HEK293T (cell line): ENCODE results near the gene SCRN2.

Experiments
- CTCF ChIA-PET: fragments of 350-600 bp; formaldehyde crosslinking; extraction: SDS; loops from one replicate; lab custom pipeline; 2021; ENCODE audit warnings: antibody characterized with exemption, inconsistent platforms; lab: Yijun Ruan, JAX
- POLR2A ChIA-PET: fragments of 350-600 bp; formaldehyde crosslinking; extraction: SDS; loops from one replicate; lab custom pipeline; 2020; ENCODE audit warnings: antibody characterized with exemption, inconsistent platforms; lab: Yijun Ruan, JAX
- DNase-seq: peaks from one replicate; pipeline ENCODE4 v3.0.0; 2012; ENCODE audit warnings: mixed read lengths; ENCODE audit errors: extremely low spot score
- ARNT ChIP-seq: fragments of 450-650 bp; IDR thresholded peaks from 2 replicates; pipeline ENCODE4 v1.6.1; 2017; ENCODE audit warnings: mild to moderate bottlenecking
- BHLHE40 ChIP-seq: fragments of 450-650 bp; IDR thresholded peaks from 2 replicates; pipeline ENCODE4 v1.6.1; 2016; ENCODE audit warnings: mild to moderate bottlenecking, moderate library complexity, borderline replicate concordance
- CTBP1 ChIP-seq: fragments of 450-650 bp; IDR thresholded peaks from 2 replicates; pipeline ENCODE4 v1.6.1; 2016; ENCODE audit warnings: borderline replicate concordance
- ELF4 ChIP-seq: fragments of 450-650 bp; IDR thresholded peaks from 2 replicates; pipeline ENCODE4 v1.6.1; 2017; ENCODE audit warnings: antibody characterized with exemption
- FOXA1 ChIP-seq: fragments of 450-650 bp; IDR thresholded peaks from 2 replicates; pipeline ENCODE4 v1.6.1; 2016; ENCODE audit warnings: mild to moderate bottlenecking
- FOXK2 ChIP-seq: fragments of 450-650 bp; IDR thresholded peaks from 2 replicates; pipeline ENCODE4 v1.6.1; 2016; ENCODE audit warnings: mild to moderate bottlenecking
- FOXM1 ChIP-seq: fragments of 450-650 bp; IDR thresholded peaks from 2 replicates; pipeline ENCODE4 v1.6.1; 2017; ENCODE audit warnings: mild to moderate bottlenecking, borderline replicate concordance
- HDGF ChIP-seq: fragments of 450-650 bp; IDR thresholded peaks from 2 replicates; pipeline ENCODE4 v1.6.1; 2017; ENCODE audit warnings: antibody characterized with exemption, borderline replicate concordance
- L3MBTL2 ChIP-seq: fragments of 450-650 bp; conservative IDR thresholded peaks from 2 replicates; pipeline ENCODE4 v1.6.1; 2016; ENCODE audit warnings: mild to moderate bottlenecking
- LEF1 ChIP-seq: fragments of 450-650 bp; IDR thresholded peaks from 2 replicates; pipeline ENCODE4 v1.6.1; 2017; ENCODE audit warnings: mild to moderate bottlenecking, borderline replicate concordance
- NFRKB ChIP-seq: fragments of 450-650 bp; IDR thresholded peaks from 2 replicates; pipeline ENCODE4 v1.6.1; 2016; ENCODE audit warnings: mild to moderate bottlenecking, moderate library complexity
- PKNOX1 ChIP-seq: fragments of 450-650 bp; IDR thresholded peaks from 2 replicates; pipeline ENCODE4 v1.6.1; 2016
- SP1 ChIP-seq: fragments of 450-650 bp; IDR thresholded peaks from 2 replicates; pipeline ENCODE4 v1.6.1; 2017
- SUZ12 ChIP-seq: fragments of 450-650 bp; IDR thresholded peaks from 2 replicates; pipeline ENCODE4 v1.6.1; 2016; ENCODE audit warnings: mild to moderate bottlenecking
- TARDBP ChIP-seq: fragments of 450-650 bp; IDR thresholded peaks from 2 replicates; pipeline ENCODE4 v1.6.1; 2016
- ZNF384 ChIP-seq: fragments of 450-650 bp; IDR thresholded peaks from 2 replicates; pipeline ENCODE4 v1.6.1; 2016

SCRN2 gene

DNA sequence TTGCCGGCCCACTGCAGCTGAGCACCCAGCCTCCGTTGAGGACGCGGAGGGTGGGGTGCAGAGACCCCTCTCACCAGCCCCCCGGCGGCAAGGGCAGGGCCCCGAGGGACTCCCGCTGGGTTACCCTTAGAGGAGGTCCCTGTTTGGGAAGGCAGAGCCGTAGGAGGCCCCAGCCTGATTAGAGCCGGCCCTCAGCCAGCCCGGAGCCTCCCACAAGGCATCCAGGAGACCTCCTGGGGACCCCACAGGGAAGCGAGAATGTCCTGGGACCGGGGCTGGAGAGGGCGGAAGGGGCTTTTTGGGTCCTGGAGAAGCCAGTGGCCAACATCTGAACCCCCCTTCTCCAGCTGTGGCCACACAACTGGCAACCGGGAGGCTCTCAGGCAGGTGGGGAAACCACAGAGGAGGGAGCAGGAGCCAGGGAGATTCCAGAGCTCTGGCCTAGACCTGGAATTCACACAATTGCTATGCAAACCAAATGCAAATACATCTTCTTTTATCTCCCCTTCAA, 31.6 kb upstream of the SCRN2 start:
- TF ChIP-seq BHLHE40 (no peak), LEF1 (no peak), SUZ12 (no peak), PKNOX1 (no peak)
- ChIA-PET POLR2A (interaction anchor here (1.0 to 2.0 kb wide), 3 partner anchors 10 to 68 kb away, joined by 3 to 5 read pairs (median 3); partner anchors contain the start of genes PNPO and SP2), CTCF (no interaction called here)
- DNase-seq, result no peak

GRCh38 chr17:47872019-47872650, 31.1 kb upstream of the SCRN2 start:
- no peak for TF ChIP-seq TARDBP
- TF ChIP-seq NFRKB, result no peak
- TF ChIP-seq SUZ12, result no peak
- TF ChIP-seq PKNOX1, result no peak
- TF ChIP-seq SP1, result no peak
- no peak for TF ChIP-seq FOXM1
- no peak for TF ChIP-seq L3MBTL2
- TF ChIP-seq ELF4, result no peak
- TF ChIP-seq HDGF, result no peak
- TF ChIP-seq ARNT, result no peak
- no peak for TF ChIP-seq FOXA1
- no peak for TF ChIP-seq LEF1
- no peak for TF ChIP-seq BHLHE40
- TF ChIP-seq ZNF384, result no peak
- no peak for TF ChIP-seq FOXK2
- TF ChIP-seq CTBP1, result no peak
- no peak for DNase-seq
- CTCF ChIA-PET, result no interaction called here
- POLR2A ChIA-PET, result interaction anchor here (1.0 to 2.0 kb wide), 3 partner anchors 10 to 69 kb away, joined by 3 to 5 read pairs (median 3); partner anchors contain the start of genes PNPO and SP2

DNA sequence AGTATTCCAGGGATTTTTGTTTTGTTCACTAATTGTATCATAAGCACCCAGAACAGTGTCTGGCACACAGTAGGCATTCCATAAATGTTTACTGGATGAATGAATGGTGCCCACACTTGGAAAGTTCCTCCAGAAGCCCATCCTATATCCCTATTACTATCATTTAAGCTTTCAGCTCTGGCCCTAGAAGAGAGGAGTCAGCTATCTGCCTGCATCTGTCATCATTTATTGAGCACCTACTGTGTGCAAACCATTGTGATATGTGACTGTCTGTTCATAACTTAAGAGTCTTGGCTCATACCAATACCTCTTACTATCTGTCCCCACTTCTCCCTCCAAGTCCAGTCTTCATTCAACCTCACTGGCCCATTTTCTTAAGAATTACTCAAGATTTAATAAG, 30.0 kb upstream of the SCRN2 start:
- no peak for DNase-seq
- POLR2A ChIA-PET, result interaction anchor here (1.2 to 2.0 kb wide), 2 partner anchors 18 to 70 kb away, joined by 3 to 5 read pairs; partner anchors contain the start of gene PNPO
- TF ChIP-seq CTBP1, result no peak
- TF ChIP-seq ZNF384, result no peak
- TF ChIP-seq ARNT, result no peak
- TF ChIP-seq LEF1, result no peak
- TF ChIP-seq SUZ12, result no peak
- no peak for TF ChIP-seq FOXK2
- TF ChIP-seq TARDBP, result no peak
- TF ChIP-seq NFRKB, result no peak
- TF ChIP-seq PKNOX1, result no peak
- TF ChIP-seq SP1, result no peak
- CTCF ChIA-PET, result interaction anchor here (1.0 kb wide), 1 partner anchor 9 kb away, joined by 3 read pairs; no protein-coding TSS in a partner anchor

- no peak for DNase-seq
- TF ChIP-seq ELF4 (no peak), SP1 (no peak), L3MBTL2 (no peak), ARNT (no peak), CTBP1 (no peak), ZNF384 (no peak), SUZ12 (no peak), HDGF (no peak), TARDBP (no peak), FOXM1 (no peak), PKNOX1 (no peak), FOXA1 (no peak), NFRKB (no peak), LEF1 (no peak), FOXK2 (no peak), BHLHE40 (no peak)
- CTCF ChIA-PET, result interaction anchor here (1.0 to 1.3 kb wide), 2 partner anchors 10 to 19 kb away, joined by 3 to 5 read pairs; partner anchors contain the start of gene SP6
- POLR2A ChIA-PET, result interaction anchor here (1.0 kb wide), 1 partner anchor 26 kb away, joined by 3 read pairs; the partner anchor contains the start of gene SP2
Measured at GRCh38 chr17:47870056-47870455, 29.0 kb upstream of the SCRN2 start.

DNA sequence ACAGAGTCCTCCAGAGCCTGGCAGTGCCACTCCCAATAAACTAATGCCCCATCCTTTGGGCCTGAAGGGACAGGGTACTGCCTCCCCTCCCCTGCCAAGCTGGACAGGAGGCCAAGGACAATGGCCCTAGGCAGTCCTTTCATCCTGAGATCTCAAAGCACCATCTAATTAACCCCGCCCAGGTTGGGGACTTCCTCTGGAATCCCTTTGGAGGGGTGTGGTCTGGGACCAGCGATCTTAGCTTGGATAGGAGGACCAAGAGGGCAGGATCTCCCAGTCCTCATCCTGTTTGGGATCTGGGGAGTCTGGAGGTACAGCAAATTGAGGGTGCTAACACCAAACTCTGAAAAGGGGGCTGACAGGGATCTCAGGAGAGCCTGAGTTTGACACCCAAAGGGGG, 28.0 kb upstream of the SCRN2 start:
- POLR2A ChIA-PET, result interaction anchor here (0.8 kb wide), 1 partner anchor 38 kb away, joined by 3 read pairs; the partner anchor contains the start of genes LRRC46 and MRPL10
- TF ChIP-seq NFRKB (no peak), LEF1 (no peak), BHLHE40 (no peak), TARDBP (no peak), ZNF384 (no peak), FOXA1 (no peak), FOXK2 (no peak), CTBP1 (no peak), L3MBTL2 (no peak), FOXM1 (no peak), PKNOX1 (no peak)
- CTCF ChIA-PET, result no interaction called here
- DNase-seq, result no peak
